Measurements from ENCODE around the gene AGMAT. TPM values are rescaled to one million over a fixed set of nuclear protein-coding genes. Genes with fewer than 3 reads are reported as not detected.

Gene AGMAT
- total and polyA plus RNA-seq, 2 of the 13 experiments (the other 11 are each of a cell fraction or from before 2014, with no cell fraction given): 59.1 to 174 TPM

- TF ChIP-seq, protein P1, sequence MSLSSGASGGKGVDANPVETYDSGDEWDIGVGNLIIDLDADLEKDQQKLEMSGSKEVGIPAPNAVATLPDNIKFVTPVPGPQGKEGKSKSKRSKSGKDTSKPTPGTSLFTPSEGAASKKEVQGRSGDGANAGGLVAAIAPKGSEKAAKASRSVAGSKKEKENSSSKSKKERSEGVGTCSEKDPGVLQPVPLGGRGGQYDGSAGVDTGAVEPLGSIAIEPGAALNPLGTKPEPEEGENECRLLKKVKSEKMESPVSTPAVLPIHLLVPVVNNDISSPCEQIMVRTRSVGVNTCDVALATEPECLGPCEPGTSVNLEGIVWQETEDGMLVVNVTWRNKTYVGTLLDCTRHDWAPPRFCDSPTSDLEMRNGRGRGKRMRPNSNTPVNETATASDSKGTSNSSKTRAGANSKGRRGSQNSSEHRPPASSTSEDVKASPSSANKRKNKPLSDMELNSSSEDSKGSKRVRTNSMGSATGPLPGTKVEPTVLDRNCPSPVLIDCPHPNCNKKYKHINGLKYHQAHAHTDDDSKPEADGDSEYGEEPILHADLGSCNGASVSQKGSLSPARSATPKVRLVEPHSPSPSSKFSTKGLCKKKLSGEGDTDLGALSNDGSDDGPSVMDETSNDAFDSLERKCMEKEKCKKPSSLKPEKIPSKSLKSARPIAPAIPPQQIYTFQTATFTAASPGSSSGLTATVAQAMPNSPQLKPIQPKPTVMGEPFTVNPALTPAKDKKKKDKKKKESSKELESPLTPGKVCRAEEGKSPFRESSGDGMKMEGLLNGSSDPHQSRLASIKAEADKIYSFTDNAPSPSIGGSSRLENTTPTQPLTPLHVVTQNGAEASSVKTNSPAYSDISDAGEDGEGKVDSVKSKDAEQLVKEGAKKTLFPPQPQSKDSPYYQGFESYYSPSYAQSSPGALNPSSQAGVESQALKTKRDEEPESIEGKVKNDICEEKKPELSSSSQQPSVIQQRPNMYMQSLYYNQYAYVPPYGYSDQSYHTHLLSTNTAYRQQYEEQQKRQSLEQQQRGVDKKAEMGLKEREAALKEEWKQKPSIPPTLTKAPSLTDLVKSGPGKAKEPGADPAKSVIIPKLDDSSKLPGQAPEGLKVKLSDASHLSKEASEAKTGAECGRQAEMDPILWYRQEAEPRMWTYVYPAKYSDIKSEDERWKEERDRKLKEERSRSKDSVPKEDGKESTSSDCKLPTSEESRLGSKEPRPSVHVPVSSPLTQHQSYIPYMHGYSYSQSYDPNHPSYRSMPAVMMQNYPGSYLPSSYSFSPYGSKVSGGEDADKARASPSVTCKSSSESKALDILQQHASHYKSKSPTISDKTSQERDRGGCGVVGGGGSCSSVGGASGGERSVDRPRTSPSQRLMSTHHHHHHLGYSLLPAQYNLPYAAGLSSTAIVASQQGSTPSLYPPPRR (CRISPR knock-in tag; IDR thresholded peaks at IDR 0.05; ENCODE audit: borderline replicate concordance): peak; percentile 81
- peak; percentile 94 for TF ChIP-seq HMG20A (CRISPR knock-in tag; IDR thresholded peaks at IDR 0.05; ENCODE audit: borderline replicate concordance)
- no peak for TF ChIP-seq ZNF484 (CRISPR knock-in tag; IDR thresholded peaks at IDR 0.05; ENCODE audit: borderline replicate concordance, low read depth)
- TF ChIP-seq RBM22 (optimal IDR thresholded peaks at IDR 0.05; ENCODE audit: low read length): no peak
- peak; percentile 70; the same call in 1 of the 2 replicates for TF ChIP-seq HHEX (CRISPR knock-in tag; IDR thresholded peaks at IDR 0.05)
- peak; percentile 30 to 70; a peak in 2 of 4 replicates for TF ChIP-seq HMGXB4 (CRISPR knock-in tag; IDR thresholded peaks at IDR 0.05; ENCODE audit: borderline replicate concordance in 1 of 2, low read depth in 1 of 2)
- TF ChIP-seq ZNF772 (CRISPR knock-in tag; IDR thresholded peaks at IDR 0.05): no peak
- TF ChIP-seq REL (CRISPR knock-in tag; conservative IDR thresholded peaks at IDR 0.05): 0 out of 2 replicates have a peak, but pooled peaks have one; percentile 36
- TF ChIP-seq, protein P2, sequence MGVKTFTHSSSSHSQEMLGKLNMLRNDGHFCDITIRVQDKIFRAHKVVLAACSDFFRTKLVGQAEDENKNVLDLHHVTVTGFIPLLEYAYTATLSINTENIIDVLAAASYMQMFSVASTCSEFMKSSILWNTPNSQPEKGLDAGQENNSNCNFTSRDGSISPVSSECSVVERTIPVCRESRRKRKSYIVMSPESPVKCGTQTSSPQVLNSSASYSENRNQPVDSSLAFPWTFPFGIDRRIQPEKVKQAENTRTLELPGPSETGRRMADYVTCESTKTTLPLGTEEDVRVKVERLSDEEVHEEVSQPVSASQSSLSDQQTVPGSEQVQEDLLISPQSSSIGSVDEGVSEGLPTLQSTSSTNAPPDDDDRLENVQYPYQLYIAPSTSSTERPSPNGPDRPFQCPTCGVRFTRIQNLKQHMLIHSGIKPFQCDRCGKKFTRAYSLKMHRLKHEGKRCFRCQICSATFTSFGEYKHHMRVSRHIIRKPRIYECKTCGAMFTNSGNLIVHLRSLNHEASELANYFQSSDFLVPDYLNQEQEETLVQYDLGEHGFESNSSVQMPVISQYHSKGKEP (CRISPR knock-in tag; IDR thresholded peaks at IDR 0.05): 0 out of 2 replicates have a peak, but pooled peaks have one; percentile 40
- no peak for TF ChIP-seq HDAC6 (IDR thresholded peaks at IDR 0.05; ENCODE audit: low read depth, low read length)
- no peak for TF ChIP-seq PAX8 (CRISPR knock-in tag; IDR thresholded peaks at IDR 0.05; ENCODE audit: borderline replicate concordance)
- no peak for TF ChIP-seq RAD51 (IDR thresholded peaks at IDR 0.05; ENCODE audit: borderline replicate concordance)
- peak; percentile 81 for TF ChIP-seq HNF4G (IDR thresholded peaks at IDR 0.05; ENCODE audit: borderline replicate concordance, low read depth, low read length)
- TF ChIP-seq HNF4G (CRISPR knock-in tag; IDR thresholded peaks at IDR 0.05; ENCODE audit: borderline replicate concordance, low read depth): no peak
- TF ChIP-seq CHD4 (IDR thresholded peaks at IDR 0.05; ENCODE audit: borderline replicate concordance, low read length): peak; percentile 43; the same call in 1 of the 2 replicates
- TF ChIP-seq NBN (conservative IDR thresholded peaks at IDR 0.05): no peak
- TF ChIP-seq ZNF777 (CRISPR knock-in tag; IDR thresholded peaks at IDR 0.05): 0 out of 2 replicates have a peak, but pooled peaks have one; percentile 29
- TF ChIP-seq SMARCC2 (IDR thresholded peaks at IDR 0.05): 0 out of 2 replicates have a peak, but pooled peaks have one; percentile 31
- peak; percentile 90 for TF ChIP-seq FOXO1 (CRISPR knock-in tag; IDR thresholded peaks at IDR 0.05)
- 0 out of 2 replicates have a peak, but pooled peaks have one; percentile 19 for TF ChIP-seq TSC22D2 (CRISPR knock-in tag; IDR thresholded peaks at IDR 0.05; ENCODE audit: borderline replicate concordance)
- no peak for TF ChIP-seq ZNF431 (CRISPR knock-in tag; IDR thresholded peaks at IDR 0.05; ENCODE audit: borderline replicate concordance, low read depth)
Observed at GRCh38 chr1:15618655-15619525, 34.0 kb upstream of the AGMAT start (continued).
